Stimulated activated CD8-positive, alpha-beta memory T cell treated with anti-CD3 and anti-CD28 coated beads, Interleukin-4, amount 100 ng/mL, for 1 hour (primary cell): ENCODE data around the gene QRFP.
"Not testable (repeated sequence)": the region's sequence is repeated elsewhere in the genome, so short reads cannot be mapped to it uniquely, and the experiment has no call there.

Experiments
- DNase-seq, 2 donors: peaks; one replicate each; pipeline ENCODE4 v3.0.0-alpha.2; 2020; ENCODE audit warnings: low read depth in 2 of 2, low spot score in 1 of 2

Gene QRFP

DNA sequence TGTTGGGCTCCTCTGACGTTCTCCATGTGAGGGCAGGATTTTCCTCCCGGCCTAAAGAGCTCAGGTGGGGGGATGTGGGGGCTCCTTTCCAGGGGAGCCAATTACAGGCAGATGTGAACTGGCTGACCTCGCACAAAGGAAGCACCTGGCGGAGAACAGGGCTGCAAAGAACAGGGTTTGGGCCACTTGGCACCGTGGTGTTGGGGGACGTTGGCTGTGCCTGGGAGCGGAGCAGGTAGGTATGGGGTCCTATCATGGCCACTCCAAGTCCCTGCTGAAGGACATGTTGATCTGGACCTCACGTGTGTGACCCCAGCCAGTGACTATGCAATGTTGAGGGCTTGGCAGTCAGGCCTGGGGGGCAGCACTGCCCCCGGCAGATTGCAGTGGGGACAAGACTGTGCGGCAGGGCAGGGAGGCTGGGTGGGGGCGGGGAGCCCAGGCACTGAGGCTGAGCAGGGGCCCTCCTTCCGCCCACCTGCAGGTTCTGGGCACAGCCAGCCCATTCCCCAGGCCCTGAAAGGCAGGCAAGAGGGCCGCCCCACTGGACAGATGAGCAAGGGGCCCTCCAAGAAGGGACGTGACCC, 23.0 kb upstream of the QRFP start:
- no peak for DNase-seq

DNA sequence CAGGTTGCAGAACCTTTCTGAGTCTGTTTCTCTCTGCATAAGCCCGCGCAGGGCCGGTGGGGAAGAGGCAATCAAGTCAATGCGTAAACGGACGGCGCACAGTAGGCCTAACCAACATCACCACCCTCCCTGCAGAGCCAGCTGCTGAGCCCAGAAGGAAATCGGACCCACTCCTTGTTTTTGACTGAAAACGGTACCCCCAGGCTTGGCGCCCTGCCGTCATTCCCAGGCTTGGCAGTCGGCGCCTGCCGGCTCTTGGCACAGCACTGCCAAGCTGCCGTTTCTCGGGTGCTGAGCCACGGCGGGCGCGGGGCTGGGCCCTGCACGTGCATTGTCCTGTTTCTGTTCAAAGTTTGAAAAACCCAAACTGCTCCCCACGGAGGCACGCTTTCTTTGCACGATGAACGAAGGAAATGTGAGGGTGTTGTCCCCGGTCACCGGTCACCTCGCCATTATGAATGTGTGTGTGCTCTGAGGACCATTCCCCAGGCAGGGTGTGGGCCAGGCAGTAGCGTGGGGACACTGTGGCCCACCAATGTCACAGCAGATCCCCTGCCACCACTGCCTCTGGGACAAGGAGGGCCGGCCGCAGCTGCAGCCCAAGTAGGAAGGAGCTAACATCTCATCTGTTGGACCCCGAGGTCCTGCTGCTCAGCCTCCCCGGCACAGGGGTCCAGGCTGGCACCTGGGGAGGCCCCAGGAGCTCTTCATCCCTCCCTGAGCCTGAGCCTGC, 22.4 kb upstream of the QRFP start:
- DNase-seq, result no peak

DNA sequence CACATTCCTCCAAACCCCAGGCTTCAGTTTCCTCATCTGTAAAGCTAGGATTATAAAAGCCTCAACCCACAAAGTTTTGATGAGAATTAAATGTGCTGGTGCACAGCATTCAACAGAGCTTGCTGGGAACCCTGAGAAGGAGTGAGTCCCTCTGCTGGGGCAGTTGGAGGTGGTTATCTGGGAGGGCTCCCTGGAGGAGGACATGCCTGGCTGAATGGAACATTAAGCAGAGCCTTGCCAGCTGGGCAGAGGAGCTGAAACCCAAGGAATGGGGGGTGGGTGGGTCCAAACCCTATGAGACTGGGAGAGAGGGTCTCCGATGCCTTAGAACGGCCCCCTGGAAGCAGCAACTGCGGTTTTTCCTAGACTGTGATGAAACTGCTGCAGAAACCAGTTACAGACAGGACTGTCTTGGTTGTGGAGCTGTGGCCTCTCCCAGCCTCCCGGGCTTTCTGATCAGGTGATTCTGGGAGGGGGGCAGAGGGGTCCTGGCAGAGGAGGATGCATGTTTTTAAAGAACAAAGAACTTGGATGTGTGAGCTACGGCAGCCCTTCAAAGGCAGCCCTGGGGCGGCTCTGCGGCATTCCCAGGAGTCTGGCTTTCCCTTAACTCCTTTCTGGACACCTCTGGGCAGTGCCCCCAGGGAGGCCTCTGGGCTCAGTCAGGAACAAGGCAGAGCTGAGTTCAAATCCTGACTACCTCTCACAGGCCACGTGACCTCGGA, 21.7 kb upstream of the QRFP start:
- no peak for DNase-seq

DNA sequence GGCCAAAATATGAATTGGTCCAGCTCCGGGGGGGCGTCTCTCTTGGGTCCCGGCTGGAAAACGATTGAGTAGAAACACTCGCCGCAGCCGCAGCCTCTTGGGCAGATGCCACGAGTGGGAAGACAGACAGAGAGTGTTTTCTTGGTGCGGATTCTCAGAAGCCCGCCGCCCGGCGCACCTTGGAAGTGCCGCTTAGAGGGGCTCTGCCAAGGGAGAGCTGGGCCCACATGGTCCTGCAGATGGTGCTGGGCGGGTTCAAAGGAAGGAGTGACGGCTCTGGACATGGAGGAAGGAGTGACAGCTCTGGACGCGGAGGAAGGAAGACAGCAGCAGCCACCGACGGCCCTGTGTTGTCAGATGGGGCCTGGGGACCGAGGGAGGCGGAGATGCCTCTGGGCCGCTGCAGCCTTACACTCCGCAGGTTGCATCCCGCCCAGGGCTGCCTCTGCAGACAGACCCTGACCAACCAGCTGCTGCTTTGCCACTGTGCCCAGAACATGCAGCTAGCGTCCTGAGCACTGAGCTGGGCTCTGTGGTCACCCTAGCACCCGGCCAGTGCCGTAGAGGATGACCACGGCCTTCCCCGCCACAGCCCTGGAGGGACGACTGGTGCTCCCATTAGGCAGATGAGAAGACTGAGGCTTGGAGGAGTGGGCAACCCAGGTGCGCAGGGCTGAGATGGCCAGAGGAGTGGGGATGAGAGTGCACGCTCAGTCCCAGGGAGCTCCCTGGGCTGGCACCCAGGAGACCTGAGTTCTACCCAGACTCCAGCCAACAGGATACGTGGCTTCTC, 20.8 kb upstream of the QRFP start:
- no peak for DNase-seq

DNA sequence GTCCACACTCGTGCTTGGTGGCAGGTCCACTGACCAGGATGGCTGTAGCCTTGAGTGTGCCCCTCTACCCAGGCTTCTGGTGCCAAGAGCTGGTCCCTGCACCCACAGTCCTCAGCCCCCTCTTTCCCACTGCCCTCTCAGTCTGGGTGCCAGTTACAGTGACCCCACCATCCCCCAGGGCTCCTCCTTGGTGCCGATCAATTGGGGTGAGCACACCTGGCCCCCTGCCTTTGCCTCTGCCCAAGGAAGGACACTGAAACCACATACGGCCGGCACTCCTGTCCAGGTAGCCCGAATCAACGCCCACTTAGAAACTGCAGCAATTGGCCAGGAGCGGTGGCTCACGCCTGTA, 18.5 kb upstream of the QRFP start:
- no peak for DNase-seq

DNA sequence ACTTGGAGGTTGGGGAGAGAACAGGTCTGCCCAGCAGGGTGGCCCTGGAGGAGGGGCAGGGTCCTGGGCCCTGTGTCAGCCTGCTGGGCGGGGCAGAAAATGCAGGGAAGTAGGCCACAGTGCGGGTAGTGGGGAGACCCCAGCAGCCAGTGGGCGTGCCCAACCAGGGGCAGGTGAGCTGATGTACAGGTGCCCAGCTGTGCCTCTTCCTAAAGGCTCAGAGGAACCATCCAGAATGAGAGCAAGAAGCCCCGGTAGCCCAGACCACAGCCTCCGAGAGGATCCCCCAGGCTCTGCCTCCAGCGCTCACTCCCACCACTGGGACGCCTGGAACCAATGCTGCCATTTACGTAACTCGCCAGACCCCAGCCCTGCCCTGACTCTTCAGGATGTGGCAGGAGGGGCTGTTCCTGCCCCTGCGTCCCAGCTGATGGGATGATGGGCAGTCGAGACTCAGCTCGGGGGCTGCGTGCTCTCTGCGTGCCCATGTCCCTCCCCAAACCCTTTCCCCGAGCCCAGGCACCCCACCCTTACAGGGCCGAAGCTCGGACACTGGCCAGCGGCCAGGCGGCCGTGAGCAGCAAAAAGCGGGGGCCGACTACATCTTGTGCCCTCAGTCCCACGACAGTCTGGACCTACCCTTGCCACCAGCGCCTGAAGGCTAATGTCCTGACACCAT, 17.9 kb upstream of the QRFP start:
- DNase-seq, result no peak

DNA sequence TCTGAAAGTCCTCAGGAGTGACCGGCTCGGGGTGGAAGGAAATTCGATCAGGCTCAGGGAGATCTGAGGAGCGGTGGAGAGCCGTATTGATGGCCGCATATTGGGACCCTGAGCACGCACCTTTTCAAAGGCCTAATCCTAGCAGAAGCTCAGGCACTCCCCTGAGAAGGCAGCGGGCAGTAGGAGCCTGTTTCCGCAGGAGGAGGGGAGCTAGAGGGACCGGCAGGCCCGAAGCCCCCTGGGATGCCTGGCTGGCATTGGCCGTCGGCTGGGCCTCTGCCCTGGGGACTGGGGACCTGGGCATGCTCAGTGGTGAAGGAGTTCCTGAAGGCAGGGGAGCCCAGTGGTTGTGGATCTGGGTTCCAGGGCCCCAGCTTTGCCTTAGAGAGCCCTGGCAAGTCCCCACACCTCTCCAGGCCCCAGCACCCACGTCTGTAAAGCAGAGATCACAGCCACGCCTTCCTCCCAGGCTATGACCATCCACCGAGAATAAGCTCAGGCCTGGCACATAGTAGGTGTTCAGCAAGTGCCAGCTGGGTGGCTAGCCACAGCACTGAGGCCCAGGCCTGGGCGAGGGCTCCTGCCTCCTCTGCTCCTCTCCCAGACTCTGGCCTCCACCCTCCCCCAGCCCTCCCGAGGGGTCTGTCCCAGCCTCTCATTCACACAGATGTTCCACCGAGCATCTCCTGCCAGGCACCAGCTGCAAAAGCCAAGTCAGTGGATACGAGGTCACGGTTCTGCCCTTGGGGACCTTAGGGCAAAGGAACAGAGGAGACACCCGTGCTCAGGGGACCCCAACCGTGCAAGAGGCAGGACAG, 17.2 kb upstream of the QRFP start:
- DNase-seq, result no peak

DNA sequence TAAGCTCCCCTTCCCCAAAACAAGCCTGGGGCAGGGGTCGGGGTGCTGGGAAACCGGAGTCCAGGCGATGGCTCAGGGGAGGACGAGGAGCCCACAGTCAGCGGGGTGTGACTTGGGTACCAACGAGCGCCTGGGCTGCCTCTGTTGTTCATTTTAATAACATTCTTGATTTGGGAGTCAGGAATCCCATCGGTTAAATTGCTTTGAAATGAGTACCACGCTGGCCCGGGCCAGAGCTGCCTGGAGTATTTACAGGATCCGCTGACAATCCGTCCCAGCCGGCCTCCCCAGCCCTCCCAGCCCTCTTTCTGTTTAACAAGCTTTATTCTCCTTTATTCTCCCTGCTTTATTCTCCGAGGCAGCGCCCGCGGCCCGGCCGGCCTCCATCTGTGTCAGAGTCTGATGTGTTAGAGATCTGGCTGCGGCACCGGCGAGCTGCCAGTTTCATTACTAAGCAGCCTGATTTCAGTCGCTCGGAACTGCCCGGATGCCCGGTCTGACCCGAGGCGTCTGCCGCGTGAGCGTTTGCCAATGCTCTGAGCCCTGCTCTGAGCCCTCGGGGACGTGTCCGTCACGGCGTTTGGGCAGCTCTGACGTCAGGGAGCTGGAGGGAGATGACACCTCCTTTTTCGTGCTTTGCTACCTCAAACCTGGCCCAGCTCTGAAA, 16.5 kb upstream of the QRFP start:
- no peak for DNase-seq

DNA sequence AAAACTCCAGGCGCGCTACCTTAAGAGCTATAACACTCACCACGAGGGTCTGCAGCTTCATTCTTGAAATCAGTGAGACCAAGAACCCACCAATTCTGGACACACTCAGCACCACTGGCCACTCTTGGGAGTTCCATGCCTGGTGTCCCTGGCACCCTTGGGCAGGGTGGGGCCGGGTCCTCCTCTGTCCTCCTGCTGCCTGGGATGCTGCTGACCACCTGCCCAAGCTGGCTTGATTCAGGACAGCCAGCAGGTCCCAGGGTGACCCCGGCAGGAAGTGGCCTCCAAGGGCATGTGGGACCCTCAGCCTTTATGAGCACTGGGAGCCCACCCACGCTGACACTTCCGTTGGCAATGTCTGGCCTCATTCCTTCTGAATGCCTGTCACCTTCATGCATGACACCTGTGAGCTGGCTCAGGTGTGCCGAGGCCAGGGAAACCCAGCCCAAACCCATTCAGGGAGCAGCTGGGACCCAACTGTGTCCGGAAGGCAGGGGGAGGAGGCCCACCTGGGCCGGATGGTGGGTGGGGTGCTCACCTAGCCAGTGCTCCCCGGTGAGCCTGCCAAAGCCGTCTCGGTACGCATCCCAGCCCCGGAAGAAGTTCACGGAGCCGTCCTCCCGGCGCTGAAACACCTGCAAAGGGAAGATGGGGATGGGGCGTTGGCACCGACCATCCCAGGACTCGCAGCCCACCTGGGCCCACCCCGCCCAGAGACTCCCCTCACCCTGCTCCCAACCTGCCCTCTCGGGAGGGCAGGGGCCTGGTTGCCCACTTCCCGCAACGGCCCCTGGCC, 14.8 kb upstream of the QRFP start:
- no peak for DNase-seq

DNA sequence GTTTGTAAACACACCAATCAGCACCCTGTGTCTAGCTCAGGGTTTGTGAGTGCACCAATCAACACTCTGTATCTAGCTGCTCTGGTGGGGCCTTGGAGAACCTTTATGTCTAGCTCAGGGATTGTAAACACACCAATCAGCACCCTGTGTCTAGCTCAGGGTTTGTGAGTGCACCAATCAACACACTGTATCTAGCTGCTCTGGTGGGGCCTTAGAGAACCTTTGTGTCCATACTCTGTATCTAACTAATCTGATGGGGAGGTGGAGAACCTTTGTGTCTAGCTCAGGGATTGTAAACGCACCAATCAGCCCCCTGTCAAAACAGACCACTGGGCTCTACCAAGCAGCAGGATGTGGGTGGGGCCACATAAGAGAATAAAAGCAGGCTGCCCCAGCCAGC, 14.1 kb upstream of the QRFP start:
- DNase-seq, result not testable (repeated sequence)

DNA sequence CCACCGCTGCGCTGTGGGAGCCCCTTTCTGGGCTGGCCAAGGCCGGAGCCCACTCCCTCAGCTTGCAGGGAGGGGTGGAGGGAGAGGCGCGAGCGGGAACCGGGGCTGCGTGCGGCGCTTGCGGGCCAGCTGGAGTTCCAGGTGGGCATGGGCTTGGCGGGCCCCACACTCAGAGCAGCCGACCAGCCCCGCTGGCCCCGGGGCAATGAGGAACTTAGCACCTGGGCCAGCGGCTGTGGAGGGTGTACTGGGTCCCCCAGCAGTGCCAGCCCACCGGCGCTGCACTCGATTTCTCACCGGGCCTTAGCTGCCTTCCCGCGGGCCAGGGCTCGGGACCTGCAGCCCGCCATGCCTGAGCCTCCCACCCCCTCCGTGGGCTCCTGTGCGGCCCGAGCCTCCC, 13.4 kb upstream of the QRFP start:
- not testable (repeated sequence) for DNase-seq

DNA sequence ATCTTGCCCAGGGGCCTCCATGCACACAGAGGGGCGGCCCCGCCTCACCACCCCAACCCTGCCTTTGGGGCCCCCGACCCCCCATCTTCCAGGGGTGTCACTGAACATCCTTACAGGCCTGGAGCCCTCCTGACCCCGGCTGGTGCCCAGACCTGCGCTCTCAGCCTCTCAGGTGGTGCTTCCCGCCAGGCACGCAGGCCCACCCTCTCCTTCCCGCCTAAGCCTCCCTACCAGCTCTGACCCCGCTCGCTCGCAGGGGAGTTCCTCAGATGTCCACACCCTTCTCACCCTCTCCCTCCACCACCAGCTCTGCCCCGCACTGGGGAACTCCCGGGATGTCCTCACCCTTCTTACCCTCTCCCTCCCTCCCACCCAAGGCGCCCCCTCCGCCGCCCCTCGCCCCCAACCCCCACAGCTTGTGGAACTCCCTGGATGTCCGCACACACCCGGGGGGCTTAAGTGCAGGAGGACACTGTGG, 12.3 kb upstream of the QRFP start:
- no peak for DNase-seq

DNA sequence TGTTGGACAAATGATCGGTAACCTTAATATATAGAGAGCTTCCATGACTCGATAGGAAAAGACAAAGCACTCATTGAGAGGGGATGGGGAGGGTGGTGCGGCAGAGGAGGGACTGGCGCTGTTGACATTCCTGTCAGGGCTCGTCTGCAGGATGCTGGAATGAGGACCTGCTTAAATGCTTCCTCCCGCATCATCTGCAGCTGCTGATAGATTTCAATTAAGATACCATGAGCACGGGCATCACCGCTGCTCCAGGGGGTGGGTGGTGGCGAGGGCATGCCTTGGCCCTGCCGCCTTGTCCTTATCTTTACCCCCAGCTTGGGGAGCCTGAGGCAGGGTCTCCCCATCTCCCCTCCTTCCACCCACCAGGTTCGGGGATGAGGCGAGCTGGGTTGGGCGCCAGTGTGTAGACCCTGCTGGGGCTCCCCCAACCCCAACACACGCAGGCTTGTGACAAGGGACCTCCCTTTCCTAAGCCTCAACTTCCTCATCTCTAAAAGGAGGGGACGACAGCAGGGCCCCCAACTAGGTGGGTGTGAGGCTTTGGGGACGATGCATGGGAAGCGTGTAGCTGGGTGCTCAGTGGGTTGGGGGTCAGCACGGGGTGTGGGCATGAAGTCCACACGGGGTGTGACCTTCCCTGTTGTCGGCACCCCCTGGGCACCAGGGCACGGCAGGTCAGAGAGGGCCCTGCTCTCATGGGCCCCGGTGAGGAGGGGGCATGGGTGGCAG, 11.7 kb upstream of the QRFP start:
- no peak for DNase-seq

DNA sequence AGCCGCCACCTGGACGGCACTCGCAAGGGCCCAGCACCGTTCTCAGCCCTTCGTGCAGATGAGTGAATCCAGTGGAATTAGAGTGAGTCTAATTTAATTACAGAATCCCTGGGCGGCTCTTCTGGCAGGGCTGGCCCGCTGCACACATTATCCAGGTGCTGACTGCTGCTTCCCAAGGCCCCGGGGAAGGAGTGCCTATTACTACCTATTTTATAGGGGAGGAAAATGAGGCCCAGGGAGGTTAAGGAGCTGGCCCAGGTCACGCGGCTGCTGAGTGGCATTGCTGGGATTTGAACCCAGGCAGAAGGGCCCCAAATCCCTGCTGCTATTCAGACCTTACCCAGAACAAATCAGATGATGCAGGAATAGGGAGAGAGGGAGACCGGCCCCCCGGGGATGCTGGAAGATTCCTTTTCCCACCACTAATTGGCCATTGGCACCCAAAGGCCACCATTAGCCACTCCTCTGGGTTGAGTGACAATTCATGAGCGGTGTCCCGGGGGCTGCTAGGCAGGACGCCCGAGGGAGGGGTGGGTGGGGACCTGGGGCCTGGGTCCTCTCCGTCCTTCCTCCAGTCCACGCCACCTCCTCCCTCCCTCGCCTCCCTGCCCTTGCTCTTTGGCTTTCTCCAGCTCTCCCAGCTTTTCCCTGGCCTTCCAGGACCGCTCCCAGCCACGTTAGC, 10.3 kb upstream of the QRFP start:
- DNase-seq, result no peak

DNA sequence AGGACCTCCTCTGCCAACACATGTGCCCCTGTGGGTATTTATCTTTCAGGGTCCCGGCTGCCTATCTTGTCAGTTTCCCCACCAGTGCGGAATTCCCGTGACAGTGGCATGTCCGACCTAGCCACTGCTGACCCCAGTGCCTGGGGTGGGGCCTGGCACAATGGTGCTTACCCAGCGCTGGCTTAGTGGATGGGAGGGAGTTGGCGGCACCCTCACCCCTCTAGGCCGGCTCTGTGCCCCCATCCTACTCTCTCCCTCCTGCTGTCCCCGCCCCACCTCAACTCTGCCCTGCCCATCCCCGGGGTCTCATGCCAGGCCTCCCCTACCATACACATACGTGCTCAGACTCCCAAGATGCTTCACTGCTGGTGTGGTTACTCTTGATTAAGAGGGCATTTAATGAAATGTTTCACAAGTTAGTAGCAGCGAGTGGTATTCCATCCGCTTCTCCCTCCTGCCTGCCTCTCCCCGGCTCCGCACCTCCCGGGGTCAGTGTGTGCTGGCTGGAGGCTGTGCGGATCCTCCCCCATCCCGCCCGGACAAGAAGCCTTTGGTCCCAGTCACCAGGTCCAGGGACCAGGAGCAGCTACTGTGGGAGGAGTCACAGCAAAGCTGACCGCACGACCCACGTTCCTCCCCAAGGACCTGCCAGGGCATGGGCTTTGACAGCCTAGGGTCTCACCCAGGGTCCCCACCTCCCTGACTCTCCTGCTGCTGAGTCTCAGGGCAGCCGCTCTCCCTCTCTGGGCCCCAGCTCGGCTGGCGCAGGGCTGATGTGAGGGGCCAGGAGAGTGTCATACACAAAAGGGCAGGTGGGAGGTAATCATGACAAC, 9.5 kb upstream of the QRFP start:
- no peak for DNase-seq

DNA sequence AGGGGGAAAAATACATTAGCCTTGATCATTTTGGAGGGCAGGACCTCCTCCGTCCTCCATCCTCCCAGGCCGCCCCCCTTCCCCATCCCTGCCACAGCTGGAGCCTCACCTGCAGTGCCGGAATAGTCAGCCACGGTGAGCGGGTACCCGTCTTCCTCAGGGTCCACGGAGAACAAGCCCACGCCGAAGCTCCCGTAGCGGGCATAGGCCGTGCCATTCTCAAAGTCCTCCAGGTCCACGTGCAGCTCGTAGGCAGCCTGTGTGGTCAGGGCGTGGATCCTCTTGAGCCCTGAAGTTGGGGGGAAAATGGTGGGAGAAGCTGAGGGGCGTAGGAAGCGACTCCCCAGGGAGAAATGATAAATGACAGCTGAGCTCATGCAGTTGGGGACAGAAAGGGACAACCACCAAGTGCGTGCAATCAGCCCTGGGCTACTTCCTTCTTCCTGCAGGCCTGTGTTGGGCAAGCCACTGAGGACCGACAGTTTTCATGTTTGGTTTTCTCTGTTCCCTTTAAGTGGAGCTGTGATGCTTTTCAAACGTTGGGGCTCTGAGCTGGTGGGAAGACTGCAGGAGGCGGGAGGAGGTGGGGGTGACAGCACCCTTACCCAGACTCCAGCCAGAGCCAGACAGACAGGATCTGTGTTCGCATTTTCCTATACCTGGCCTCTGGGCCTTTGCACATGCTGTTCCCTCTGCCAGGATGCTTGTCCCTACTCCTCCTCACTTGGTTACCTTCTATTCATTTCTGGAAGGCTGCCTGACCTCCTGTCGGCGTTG, 8.7 kb upstream of the QRFP start:
- no peak for DNase-seq
